ENCODE results near the gene RTKN. TPM values are rescaled to one million over a fixed set of nuclear protein-coding genes. Genes with fewer than 3 reads are reported as not detected.

Gene RTKN
- total and polyA plus RNA-seq, 10 of the 15 experiments (the other 5 are each of a cell fraction or from before 2014, with no cell fraction given) = 0.50 to 12.3 (median 5.4) TPM

GRCh38 chr2:74458132-74458937 lies 16.6 kb upstream of the RTKN start, which contains the start of gene WBP1 (continued):
- peak; percentile 74 for TF ChIP-seq ZBTB40 (IDR thresholded peaks at IDR 0.05; ENCODE audit: borderline replicate concordance)
- no peak for TF ChIP-seq BCL11A (IDR thresholded peaks at IDR 0.05; ENCODE audit: low read depth, low read length)
- no peak for TF ChIP-seq RELA (IDR thresholded peaks at IDR 0.05; ENCODE audit: borderline replicate concordance, partially characterized antibody)
- no peak for TF ChIP-seq ZZZ3 (IDR thresholded peaks at IDR 0.05; ENCODE audit: control insufficient read depth, insufficient read length, low read depth)
- TF ChIP-seq BRCA1 (IDR thresholded peaks at IDR 0.05; ENCODE audit: low read depth, low read length) = no peak
- TF ChIP-seq POLR2A (IDR thresholded peaks at IDR 0.05; ENCODE audit: low read depth, low read length) = peak; percentile 68
- TF ChIP-seq ATF2 (IDR thresholded peaks at IDR 0.05; ENCODE audit: low read length) = no peak
- peak; percentile 96 for TF ChIP-seq SP1 (IDR thresholded peaks at IDR 0.05; ENCODE audit: low read depth, low read length)
- TF ChIP-seq ZNF592 (IDR thresholded peaks at IDR 0.05) = no peak
- no peak; the same call in 1 of the 2 replicates for TF ChIP-seq RUNX3 (IDR thresholded peaks at IDR 0.05; ENCODE audit: low read length)
- peak; percentile 78 for TF ChIP-seq FOS (IDR thresholded peaks at IDR 0.05; ENCODE audit: borderline replicate concordance, extremely low read depth, insufficient read length)
- TF ChIP-seq SMAD5 (IDR thresholded peaks at IDR 0.05; ENCODE audit: low read depth) = no peak; the same call in 1 of the 2 replicates
- peak; percentile 67 for TF ChIP-seq SKIL (IDR thresholded peaks at IDR 0.05; ENCODE audit: low read depth, poor library complexity, severe bottlenecking)
- TF ChIP-seq ZNF207 (IDR thresholded peaks at IDR 0.05; ENCODE audit: borderline replicate concordance) = no peak
- no peak for TF ChIP-seq EP300 (IDR thresholded peaks at IDR 0.05; ENCODE audit: borderline replicate concordance in 1 of 2, control insufficient read depth in 1 of 2, low read depth in 2 of 2, low read length in 2 of 2)
- no peak for TF ChIP-seq USF1 (IDR thresholded peaks at IDR 0.05; ENCODE audit: borderline replicate concordance, extremely low read length, insufficient read depth, low read depth, low read length)
